Measurements from ENCODE around the gene DOCK2.

DNA sequence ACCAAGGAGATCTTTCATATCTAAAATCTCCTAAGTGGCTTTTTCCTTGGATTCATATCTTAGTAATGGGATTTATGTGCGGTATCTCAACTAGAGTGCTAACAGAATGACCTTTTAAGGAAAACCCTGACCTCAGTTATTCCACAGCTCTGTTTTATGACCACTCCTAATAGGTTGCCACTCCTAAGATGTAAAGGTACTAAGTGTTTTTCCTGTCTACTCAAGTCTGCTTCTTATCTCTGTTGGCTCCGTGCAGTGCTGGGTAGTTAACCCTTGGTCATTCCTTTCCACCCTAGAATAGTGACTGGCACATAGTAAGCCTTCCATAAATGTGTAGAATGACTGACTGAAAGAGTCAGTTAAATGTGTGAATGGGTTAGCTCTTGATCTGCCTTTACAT, 161.4 kb downstream of the DOCK2 start:
- TF ChIP-seq CTCF (conservative IDR thresholded peaks at IDR 0.05; ENCODE audit: low read length) = no peak
- TF ChIP-seq EZH2phosphoT487 (IDR thresholded peaks at IDR 0.05; ENCODE audit: borderline replicate concordance) = no peak

All from Loucy (cell line).